HG03196 (cell line): ENCODE data around the gene TMEM33.

Source experiments
- ATAC-seq: cut with Tn5 transposase; IDR thresholded peaks from one replicate; pipeline ENCODE4 v1.9.1; 2021; ENCODE audit not compliant: unreplicated experiment

TMEM33 gene

GRCh38 chr4:41939016-41939626, 3.9 kb downstream of the TMEM33 start:
- no peak for ATAC-seq

GRCh38 chr4:41940834-41941233, 5.6 kb downstream of the TMEM33 start:
- no peak for ATAC-seq

- ATAC-seq: no peak
Observed at GRCh38 chr4:41943506-41943905, 8.3 kb downstream of the TMEM33 start.

- no peak for ATAC-seq
Observed at GRCh38 chr4:41944089-41944488, 8.9 kb downstream of the TMEM33 start.

GRCh38 chr4:41949531-41949930, 14.3 kb downstream of the TMEM33 start:
- ATAC-seq: no peak

GRCh38 chr4:41957634-41958033, 22.4 kb downstream of the TMEM33 start:
- no peak for ATAC-seq

- ATAC-seq: no peak
Observed at GRCh38 chr4:41963105-41963504, 27.9 kb downstream of the TMEM33 start.

- ATAC-seq: no peak
Observed at GRCh38 chr4:41964401-41964800, 29.2 kb downstream of the TMEM33 start.

- no peak for ATAC-seq
Observed at GRCh38 chr4:41967392-41967791, 32.2 kb downstream of the TMEM33 start.

GRCh38 chr4:41969671-41970070, 34.4 kb downstream of the TMEM33 start:
- ATAC-seq: no peak

GRCh38 chr4:41975341-41975740, 40.1 kb downstream of the TMEM33 start:
- ATAC-seq: no peak

GRCh38 chr4:41976775-41977516, 41.7 kb downstream of the TMEM33 start:
- ATAC-seq: no peak

- no peak for ATAC-seq
Observed at GRCh38 chr4:41977709-41978108, 42.5 kb downstream of the TMEM33 start.

- ATAC-seq: no peak
Observed at GRCh38 chr4:41981456-41981855, 46.2 kb downstream of the TMEM33 start, which contains the start of gene DCAF4L1. TSS of gene DCAF4L1 (plus strand) at chr4:41981756. CDS start at chr4:41981793, 37 bp downstream.

- no peak for ATAC-seq
Observed at GRCh38 chr4:41982716-41983115, 47.5 kb downstream of the TMEM33 start.

GRCh38 chr4:41985151-41985550, 49.9 kb downstream of the TMEM33 start:
- ATAC-seq: no peak

- peak; percentile 16 for ATAC-seq
Observed at GRCh38 chr4:41989994-41990364, 54.8 kb downstream of the TMEM33 start.

GRCh38 chr4:41990365-41991111, 55.3 kb downstream of the TMEM33 start, which contains the start of gene SLC30A9:
TSS of gene SLC30A9 (plus strand) at chr4:41990530. CDS start at chr4:41990652, 122 bp downstream.
- ATAC-seq: peak; percentile 99

- no peak for ATAC-seq
Observed at GRCh38 chr4:41991916-41992767, 56.9 kb downstream of the TMEM33 start.

GRCh38 chr4:41992967-41993857, 58.0 kb downstream of the TMEM33 start:
- no peak for ATAC-seq
